GM18868 (cell line): Measurements from ENCODE around the gene FGF21.

Experiments used
- ATAC-seq: cut with Tn5 transposase; IDR thresholded peaks from one replicate; pipeline ENCODE4 v1.9.1; 2021; ENCODE audit warnings: mild to moderate bottlenecking, moderate library complexity; ENCODE audit not compliant: unreplicated experiment

FGF21 gene

GRCh38 chr19:48728911-48729664 is 26.2 kb upstream of the FGF21 start:
- ATAC-seq = no peak

- ATAC-seq = no peak
Measured at GRCh38 chr19:48731452-48731851, 23.9 kb upstream of the FGF21 start.

GRCh38 chr19:48734625-48735024 is 20.7 kb upstream of the FGF21 start:
- no peak for ATAC-seq

- ATAC-seq = no peak
Measured at GRCh38 chr19:48735031-48735615, 20.2 kb upstream of the FGF21 start.

GRCh38 chr19:48737360-48737998 is 17.8 kb upstream of the FGF21 start:
- ATAC-seq = no peak

GRCh38 chr19:48738557-48739403 is 16.5 kb upstream of the FGF21 start:
- peak; percentile 69 for ATAC-seq

GRCh38 chr19:48739404-48740163 is 15.7 kb upstream of the FGF21 start:
- ATAC-seq = no peak

GRCh38 chr19:48740164-48740972 is 15.0 kb upstream of the FGF21 start, which contains the start of gene RASIP1:
Gene RASIP1 (minus strand): TSS chr19:48740610. CDS start chr19:48740282, 328 bp downstream.
- no peak for ATAC-seq

GRCh38 chr19:48741129-48741999 is 14.0 kb upstream of the FGF21 start:
- no peak for ATAC-seq

- no peak for ATAC-seq
Measured at GRCh38 chr19:48742096-48742495, 13.2 kb upstream of the FGF21 start.

- ATAC-seq = no peak
Measured at GRCh38 chr19:48745208-48745995, 9.9 kb upstream of the FGF21 start.

- no peak for ATAC-seq
Measured at GRCh38 chr19:48746110-48746509, 9.2 kb upstream of the FGF21 start.

- no peak for ATAC-seq
Measured at GRCh38 chr19:48746738-48747575, 8.4 kb upstream of the FGF21 start, which contains the start of gene IZUMO1. Gene IZUMO1 (minus strand): TSS chr19:48746909. CDS start chr19:48745859, 1,050 bp downstream.

- no peak for ATAC-seq
Measured at GRCh38 chr19:48749571-48750198, 5.6 kb upstream of the FGF21 start.

- ATAC-seq = no peak
Measured at GRCh38 chr19:48750351-48750750, 5.0 kb upstream of the FGF21 start.

GRCh38 chr19:48750771-48751504 is 4.4 kb upstream of the FGF21 start:
- no peak for ATAC-seq
